GM23338 (cell line): ENCODE measurements around the gene BCAP31. TPM values are rescaled to one million over a fixed set of nuclear protein-coding genes. Genes with fewer than 3 reads are reported as not detected.

Experiments used
- ATAC-seq: fragments of 200-7000 bp; cut with Tn5 transposase; 3 replicates; pipeline ENCODE4 v1.9.1; 2020
- DNase-seq: peaks from one replicate; pipeline ENCODE4 v3.0.0-alpha.2; 2015; ENCODE audit warnings: low spot score
- H2AFZ ChIP-seq: fragments of 200-600 bp; sonication (generic); 2 replicates; pipeline ENCODE4 v1.8.0; 2016; ENCODE audit warnings: antibody characterized with exemption, mild to moderate bottlenecking, moderate library complexity
- H3F3A ChIP-seq: fragments of 200-600 bp; sonication (generic); replicated peaks from 2 replicates; pipeline ENCODE4 v1.8.0; 2017; ENCODE audit warnings: antibody characterized with exemption, mixed run types, low read depth
- H3K27ac ChIP-seq: fragments of 200-600 bp; sonication (generic); 2 replicates; pipeline ENCODE4 v1.6.1; 2016; ENCODE audit warnings: low read depth
- H3K27me3 ChIP-seq: fragments of 200-600 bp; sonication (generic); 2 replicates; pipeline ENCODE4 v1.8.0; 2016; ENCODE audit warnings: mild to moderate bottlenecking, mixed run types, moderate library complexity; ENCODE audit not compliant: insufficient read depth
- H3K36me3 ChIP-seq: fragments of 200-600 bp; sonication (generic); 2 replicates; pipeline ENCODE4 v1.8.0; 2016; ENCODE audit warnings: mild to moderate bottlenecking; ENCODE audit not compliant: insufficient read depth
- H3K4me1 ChIP-seq: fragments of 200-600 bp; sonication (generic); 2 replicates; pipeline ENCODE4 v1.8.0; 2016; ENCODE audit warnings: mild to moderate bottlenecking, moderate library complexity; ENCODE audit not compliant: insufficient read depth
- H3K4me2 ChIP-seq: fragments of 200-600 bp; sonication (generic); 2 replicates; pipeline ENCODE4 v1.7.1; 2017; ENCODE audit warnings: mixed run types
- H3K4me3 ChIP-seq: fragments of 200-600 bp; sonication (generic); 2 replicates; pipeline ENCODE4 v1.6.1; 2016; ENCODE audit warnings: mixed run types
- H3K79me2 ChIP-seq: fragments of 200-600 bp; sonication (generic); replicated peaks from 2 replicates; pipeline ENCODE4 v1.8.0; 2017; ENCODE audit warnings: mild to moderate bottlenecking; ENCODE audit not compliant: insufficient read depth
- H3K9me2 ChIP-seq: fragments of 200-600 bp; sonication (generic); 2 replicates; pipeline ENCODE4 v1.8.0; 2017; ENCODE audit not compliant: insufficient read depth
- H4K20me1 ChIP-seq: fragments of 200-600 bp; sonication (generic); replicated peaks from 2 replicates; pipeline ENCODE4 v1.8.0; 2017; ENCODE audit warnings: mild to moderate bottlenecking; ENCODE audit not compliant: insufficient read depth
- H3K27ac Mint-ChIP-seq: 2 replicates; pipeline ENCODE4 v1.8.0; 2020; ENCODE audit warnings: inconsistent platforms, mild to moderate bottlenecking, moderate library complexity, mixed read lengths
- H3K27me3 Mint-ChIP-seq: 3 replicates; pipeline ENCODE4 v1.8.0; 2022; ENCODE audit warnings: low read depth, mild to moderate bottlenecking, moderate library complexity, mixed read lengths, inconsistent platforms; ENCODE audit not compliant: insufficient read depth, poor library complexity
- H3K36me3 Mint-ChIP-seq: 3 replicates; pipeline ENCODE4 v1.8.0; 2021; ENCODE audit warnings: low read depth, mild to moderate bottlenecking, inconsistent platforms, moderate library complexity, mixed read lengths
- H3K4me1 Mint-ChIP-seq: 3 replicates; pipeline ENCODE4 v1.8.0; 2020; ENCODE audit warnings: mild to moderate bottlenecking, inconsistent platforms, mixed read lengths
- H3K4me3 Mint-ChIP-seq: 3 replicates; pipeline ENCODE4 v1.8.0; 2021; ENCODE audit warnings: moderate library complexity, mild to moderate bottlenecking, inconsistent platforms, mixed read lengths
- H3K9me3 Mint-ChIP-seq: 3 replicates; pipeline ENCODE4 v1.8.0; 2020; ENCODE audit warnings: moderate library complexity, mild to moderate bottlenecking, inconsistent platforms, mixed read lengths
- CREB1 ChIP-seq: fragments of 250-450 bp; sonication (Bioruptor Pico); IDR thresholded peaks from 2 replicates; pipeline ENCODE4 v1.5.0; 2020; ENCODE audit warnings: low read depth, mild to moderate bottlenecking, moderate library complexity
- EZH2 ChIP-seq: fragments of 200-600 bp; sonication (generic); IDR thresholded peaks from one replicate; pipeline ENCODE4 v1.8.0; 2017; ENCODE audit warnings: antibody characterized with exemption, mild to moderate bottlenecking, low read depth; ENCODE audit not compliant: unreplicated experiment
- JUNB ChIP-seq: IDR thresholded peaks from one replicate; pipeline ENCODE4 v1.6.1; 2016; ENCODE audit warnings: antibody characterized with exemption; ENCODE audit not compliant: unreplicated experiment
- NANOG ChIP-seq: IDR thresholded peaks from 2 replicates; pipeline ENCODE4 v1.6.1; 2016; ENCODE audit warnings: antibody characterized with exemption, borderline replicate concordance
- POLR2AphosphoS5 ChIP-seq: IDR thresholded peaks from 2 replicates; pipeline ENCODE4 v1.6.1; 2016; ENCODE audit warnings: antibody characterized with exemption, low read depth
- STAT1 ChIP-seq: IDR thresholded peaks from one replicate; pipeline ENCODE4 v1.6.1; 2016; ENCODE audit warnings: antibody characterized with exemption; ENCODE audit not compliant: unreplicated experiment
- ZNF114 ChIP-seq: fragments of 250-450 bp; sonication (Bioruptor Pico); IDR thresholded peaks from 2 replicates; pipeline ENCODE4 v1.5.0; 2020; ENCODE audit warnings: mild to moderate bottlenecking, moderate library complexity
- ZNF331 ChIP-seq: fragments of 250-450 bp; sonication (Bioruptor Pico); IDR thresholded peaks from 2 replicates; pipeline ENCODE4 v1.5.0; 2020; ENCODE audit warnings: low read depth, mild to moderate bottlenecking, moderate library complexity
- polyA plus RNA-seq: library from polyadenylated mRNA; unstranded; fragments of >200 nt; fragmentation: Nextera tagmentation; extraction: Ambion mirVana; gene quantifications from 2 replicates; pipeline ENCODE4 v1.2.1, GENCODE V29; 2016
- total RNA-seq: library from RNA; depleted of rRNA; stranded (reverse); fragments of >200 nt; shearing (Covaris generic); gene quantifications from 2 replicates; pipeline ENCODE4 v1.2.3, GENCODE V29; 2014
- TF ChIP-seq, protein P1 (sequence below), 2 experiments: fragments of 200-600 bp in 1 of 2; sonication (generic) in 1 of 2; conservative IDR thresholded peaks; 2 replicates each; pipeline versions ENCODE4 v1.5.1 to v1.6.1; 2016 to 2017; ENCODE audit warnings: antibody characterized with exemption in 2 of 2, low read depth in 2 of 2, mild to moderate bottlenecking in 2 of 2, moderate library complexity in 1 of 2
- TF ChIP-seq, protein P2 (sequence below): fragments of 250-450 bp; sonication (Bioruptor Pico); IDR thresholded peaks from 2 replicates; pipeline ENCODE4 v1.5.0; 2020; ENCODE audit warnings: mild to moderate bottlenecking, moderate library complexity

Gene BCAP31
- total and polyA plus RNA-seq, 2 experiments from 2014 or later: 85.0 to 145 TPM

- Histone ChIP-seq H3K27me3 (no peaks in the 10 kb centered on the region), H4K20me1 (no peaks in the 10 kb centered on the region), H3K27ac (no peak overlapping the region), H3K4me3 (no peak overlapping the region), H3K36me3 (no peaks in the 10 kb centered on the region), H3F3A (no peaks in the 10 kb centered on the region), H3K4me1 (no peaks in the 10 kb centered on the region), H3K9me2 (no peaks in the 10 kb centered on the region), H2AFZ (no peak overlapping the region), H3K4me2 (no peak overlapping the region), H3K79me2 (no peaks in the 10 kb centered on the region)
- ATAC-seq: no peak
- Mint-ChIP-seq H3K4me3 (no peak overlapping the region), H3K27ac (no peak overlapping the region), H3K36me3 (no peaks in the 10 kb centered on the region), H3K27me3 (peaks cover 4% of the 10 kb centered on the region), H3K4me1 (no peaks in the 10 kb centered on the region; the same call in 2 of the 3 replicates), H3K9me3 (no peaks in the 10 kb centered on the region)
- TF ChIP-seq, protein P1, sequence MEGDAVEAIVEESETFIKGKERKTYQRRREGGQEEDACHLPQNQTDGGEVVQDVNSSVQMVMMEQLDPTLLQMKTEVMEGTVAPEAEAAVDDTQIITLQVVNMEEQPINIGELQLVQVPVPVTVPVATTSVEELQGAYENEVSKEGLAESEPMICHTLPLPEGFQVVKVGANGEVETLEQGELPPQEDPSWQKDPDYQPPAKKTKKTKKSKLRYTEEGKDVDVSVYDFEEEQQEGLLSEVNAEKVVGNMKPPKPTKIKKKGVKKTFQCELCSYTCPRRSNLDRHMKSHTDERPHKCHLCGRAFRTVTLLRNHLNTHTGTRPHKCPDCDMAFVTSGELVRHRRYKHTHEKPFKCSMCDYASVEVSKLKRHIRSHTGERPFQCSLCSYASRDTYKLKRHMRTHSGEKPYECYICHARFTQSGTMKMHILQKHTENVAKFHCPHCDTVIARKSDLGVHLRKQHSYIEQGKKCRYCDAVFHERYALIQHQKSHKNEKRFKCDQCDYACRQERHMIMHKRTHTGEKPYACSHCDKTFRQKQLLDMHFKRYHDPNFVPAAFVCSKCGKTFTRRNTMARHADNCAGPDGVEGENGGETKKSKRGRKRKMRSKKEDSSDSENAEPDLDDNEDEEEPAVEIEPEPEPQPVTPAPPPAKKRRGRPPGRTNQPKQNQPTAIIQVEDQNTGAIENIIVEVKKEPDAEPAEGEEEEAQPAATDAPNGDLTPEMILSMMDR (conservative IDR thresholded peaks at IDR 0.05; ENCODE audit: low read depth in 2 of 2): 0 out of 4 replicates have a peak, but pooled peaks of 1 of the 2 experiments have one; percentile 22
- TF ChIP-seq POLR2AphosphoS5: no peak
- DNase-seq: no peak
Observed at GRCh38 chrX:153771415-153772315, 47.5 kb upstream of the BCAP31 start.

DNA sequence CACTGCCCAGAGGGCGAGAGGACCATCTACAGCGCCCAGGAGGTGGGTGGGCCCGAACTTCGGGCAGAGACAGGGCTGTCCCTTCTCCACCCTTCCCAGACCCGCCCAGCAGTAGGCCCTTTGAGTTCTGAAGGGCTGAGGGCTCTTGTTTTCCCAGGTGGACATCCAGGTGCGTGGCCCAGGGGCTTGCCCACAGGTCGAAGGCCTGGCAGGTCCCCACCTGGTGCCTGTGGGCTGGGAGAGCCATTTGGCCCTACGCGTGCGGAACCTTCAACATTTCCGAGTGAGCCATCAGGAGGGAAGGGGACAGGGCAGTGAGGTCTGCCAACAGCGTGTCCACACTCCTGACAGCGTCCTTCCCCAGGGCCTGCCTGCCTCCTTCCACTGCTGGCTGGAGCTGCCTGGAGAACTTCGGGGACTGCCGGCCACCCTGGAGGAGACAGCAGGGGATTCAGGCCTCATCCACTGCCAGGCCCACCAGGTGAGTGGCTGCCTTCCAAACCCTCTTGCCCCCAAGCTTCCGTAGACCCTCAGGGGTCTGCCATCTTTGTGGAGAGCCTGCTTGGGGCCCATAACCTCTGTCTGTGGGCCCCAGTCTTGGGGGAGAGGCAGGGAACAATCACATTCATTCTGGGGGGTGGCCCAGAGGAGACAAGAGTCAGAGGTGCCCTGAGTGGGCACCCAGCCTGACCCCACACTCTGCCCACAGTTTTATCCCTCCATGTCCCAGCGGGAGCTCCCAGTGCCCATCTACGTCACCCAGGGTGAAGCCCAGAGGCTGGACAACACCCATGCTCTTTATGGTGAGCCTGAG, 46.6 kb upstream of the BCAP31 start:
- no peaks in the 10 kb centered on the region for H3K36me3 ChIP-seq
- H3K27me3 ChIP-seq: no peaks in the 10 kb centered on the region
- ATAC-seq (no peak), DNase-seq (no peak)
- no peaks in the 10 kb centered on the region for H3F3A ChIP-seq
- H3K4me1 ChIP-seq: no peaks in the 10 kb centered on the region
- H4K20me1 ChIP-seq: no peaks in the 10 kb centered on the region
- Mint-ChIP-seq H3K27me3 (peaks cover 7% of the 10 kb centered on the region), H3K4me1 (peaks cover 5% of the 10 kb centered on the region; the same call in 2 of the 3 replicates), H3K9me3 (no peaks in the 10 kb centered on the region), H3K4me3 (no peak overlapping the region), H3K27ac (no peak overlapping the region), H3K36me3 (no peaks in the 10 kb centered on the region)
- no peaks in the 10 kb centered on the region for H3K9me2 ChIP-seq
- no peak overlapping the region for H2AFZ ChIP-seq
- no peak overlapping the region for H3K27ac ChIP-seq
- no peaks in the 10 kb centered on the region for H3K79me2 ChIP-seq
- no peak overlapping the region for H3K4me3 ChIP-seq
- H3K4me2 ChIP-seq: no peak overlapping the region
- TF ChIP-seq EZH2 (no peak), POLR2AphosphoS5 (no peak), JUNB (no peak), CREB1 (no peak), ZNF114 (CRISPR knock-in tag) (no peak), STAT1 (no peak), ZNF331 (CRISPR knock-in tag) (no peak), NANOG (no peak)
- TF ChIP-seq, protein P2, sequence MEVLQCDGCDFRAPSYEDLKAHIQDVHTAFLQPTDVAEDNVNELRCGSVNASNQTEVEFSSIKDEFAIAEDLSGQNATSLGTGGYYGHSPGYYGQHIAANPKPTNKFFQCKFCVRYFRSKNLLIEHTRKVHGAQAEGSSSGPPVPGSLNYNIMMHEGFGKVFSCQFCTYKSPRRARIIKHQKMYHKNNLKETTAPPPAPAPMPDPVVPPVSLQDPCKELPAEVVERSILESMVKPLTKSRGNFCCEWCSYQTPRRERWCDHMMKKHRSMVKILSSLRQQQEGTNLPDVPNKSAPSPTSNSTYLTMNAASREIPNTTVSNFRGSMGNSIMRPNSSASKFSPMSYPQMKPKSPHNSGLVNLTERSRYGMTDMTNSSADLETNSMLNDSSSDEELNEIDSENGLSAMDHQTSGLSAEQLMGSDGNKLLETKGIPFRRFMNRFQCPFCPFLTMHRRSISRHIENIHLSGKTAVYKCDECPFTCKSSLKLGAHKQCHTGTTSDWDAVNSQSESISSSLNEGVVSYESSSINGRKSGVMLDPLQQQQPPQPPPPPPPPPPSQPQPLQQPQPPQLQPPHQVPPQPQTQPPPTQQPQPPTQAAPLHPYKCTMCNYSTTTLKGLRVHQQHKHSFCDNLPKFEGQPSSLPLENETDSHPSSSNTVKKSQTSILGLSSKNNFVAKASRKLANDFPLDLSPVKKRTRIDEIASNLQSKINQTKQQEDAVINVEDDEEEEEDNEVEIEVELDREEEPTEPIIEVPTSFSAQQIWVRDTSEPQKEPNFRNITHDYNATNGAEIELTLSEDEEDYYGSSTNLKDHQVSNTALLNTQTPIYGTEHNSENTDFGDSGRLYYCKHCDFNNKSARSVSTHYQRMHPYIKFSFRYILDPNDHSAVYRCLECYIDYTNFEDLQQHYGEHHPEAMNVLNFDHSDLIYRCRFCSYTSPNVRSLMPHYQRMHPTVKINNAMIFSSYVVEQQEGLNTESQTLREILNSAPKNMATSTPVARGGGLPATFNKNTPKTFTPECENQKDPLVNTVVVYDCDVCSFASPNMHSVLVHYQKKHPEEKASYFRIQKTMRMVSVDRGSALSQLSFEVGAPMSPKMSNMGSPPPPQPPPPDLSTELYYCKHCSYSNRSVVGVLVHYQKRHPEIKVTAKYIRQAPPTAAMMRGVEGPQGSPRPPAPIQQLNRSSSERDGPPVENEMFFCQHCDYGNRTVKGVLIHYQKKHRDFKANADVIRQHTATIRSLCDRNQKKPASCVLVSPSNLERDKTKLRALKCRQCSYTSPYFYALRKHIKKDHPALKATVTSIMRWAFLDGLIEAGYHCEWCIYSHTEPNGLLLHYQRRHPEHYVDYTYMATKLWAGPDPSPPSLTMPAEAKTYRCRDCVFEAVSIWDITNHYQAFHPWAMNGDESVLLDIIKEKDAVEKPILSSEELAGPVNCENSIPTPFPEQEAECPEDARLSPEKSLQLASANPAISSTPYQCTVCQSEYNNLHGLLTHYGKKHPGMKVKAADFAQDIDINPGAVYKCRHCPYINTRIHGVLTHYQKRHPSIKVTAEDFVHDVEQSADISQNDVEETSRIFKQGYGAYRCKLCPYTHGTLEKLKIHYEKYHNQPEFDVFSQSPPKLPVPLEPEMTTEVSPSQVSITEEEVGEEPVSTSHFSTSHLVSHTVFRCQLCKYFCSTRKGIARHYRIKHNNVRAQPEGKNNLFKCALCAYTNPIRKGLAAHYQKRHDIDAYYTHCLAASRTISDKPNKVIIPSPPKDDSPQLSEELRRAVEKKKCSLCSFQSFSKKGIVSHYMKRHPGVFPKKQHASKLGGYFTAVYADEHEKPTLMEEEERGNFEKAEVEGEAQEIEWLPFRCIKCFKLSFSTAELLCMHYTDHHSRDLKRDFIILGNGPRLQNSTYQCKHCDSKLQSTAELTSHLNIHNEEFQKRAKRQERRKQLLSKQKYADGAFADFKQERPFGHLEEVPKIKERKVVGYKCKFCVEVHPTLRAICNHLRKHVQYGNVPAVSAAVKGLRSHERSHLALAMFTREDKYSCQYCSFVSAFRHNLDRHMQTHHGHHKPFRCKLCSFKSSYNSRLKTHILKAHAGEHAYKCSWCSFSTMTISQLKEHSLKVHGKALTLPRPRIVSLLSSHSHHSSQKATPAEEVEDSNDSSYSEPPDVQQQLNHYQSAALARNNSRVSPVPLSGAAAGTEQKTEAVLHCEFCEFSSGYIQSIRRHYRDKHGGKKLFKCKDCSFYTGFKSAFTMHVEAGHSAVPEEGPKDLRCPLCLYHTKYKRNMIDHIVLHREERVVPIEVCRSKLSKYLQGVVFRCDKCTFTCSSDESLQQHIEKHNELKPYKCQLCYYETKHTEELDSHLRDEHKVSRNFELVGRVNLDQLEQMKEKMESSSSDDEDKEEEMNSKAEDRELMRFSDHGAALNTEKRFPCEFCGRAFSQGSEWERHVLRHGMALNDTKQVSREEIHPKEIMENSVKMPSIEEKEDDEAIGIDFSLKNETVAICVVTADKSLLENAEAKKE (CRISPR knock-in tag): no peak
